Heart left ventricle (tissue), 13 donors: ENCODE data around the gene ST3GAL4.

ENCODE experiments used
- CTCF ChIP-seq, 12 donors: fragments of 200-600 bp; sonication (generic) in 4 of 12; IDR thresholded peaks; one replicate each; pipeline versions ENCODE4 v1.5.0 to v1.8.0; 2018 to 2022; ENCODE audit warnings: antibody characterized with exemption in 12 of 12, mild to moderate bottlenecking in 5 of 12
- POLR2A ChIP-seq, 2 donors: fragments of 450-650 bp; IDR thresholded peaks; one replicate each; pipeline ENCODE4 v1.6.1; 2017; ENCODE audit warnings: antibody characterized with exemption in 2 of 2, mild to moderate bottlenecking in 2 of 2, moderate library complexity in 2 of 2
- donor health status: ischemic (EF 13 %, LVEDD 7.1; RV severe dilation, severe dysfunction).
- donor health status: DM: no; HTN: yes; CAD: no.
- donor health status: DM: no; HTN: no; CAD: no.
- donor health status: ischemic (EF 25% LVEDD 6.9; RV normal size, moderate dysfunction).
- donor health status: ischemic (EF 25% LVEDD 5.7; RV mildly dilated, moderate dysfunction).
- donor health status: ischemic (EF 35%, LVEDD 5.7; RV mildly dilated, moderate dysfunction).
- donor health status: nonischemic (EF 11% LVEDD 7.7; RV severe dilation, severe dysfunction).
- donor health status: DM: yes; HTN: yes; CAD: no.
- donor health status: PGD.
- donor health status: ischemic (EF 29% LVEDD 5.4; RV normal size, mild dysfunction).
- donor health status: nonischemic (EF 23%, LVEDD 6.1; RV moderate dilation, normal function).

- TF ChIP-seq POLR2A (IDR thresholded peaks at IDR 0.05) (no peak), CTCF (IDR thresholded peaks at IDR 0.05) (no peak)
These were observed 60.4 kb downstream of the ST3GAL4 start for GRCh38 chr11:126415669-126416420.
